NCI-H2171 (cell line): ENCODE measurements around the gene KDM6A.
"Not testable (repeated sequence)": the region's sequence is repeated elsewhere in the genome, so short reads cannot be mapped to it uniquely, and the experiment has no call there.

Experiments
- DNase-seq: peaks from one replicate; lab custom pipeline; 2025; lab: John Stamatoyannopoulos, UW

The KDM6A gene

GRCh38 chrX:44890247-44890646 is 17.3 kb downstream of the KDM6A start:
- no peak for DNase-seq

GRCh38 chrX:44890687-44891086 is 17.7 kb downstream of the KDM6A start:
- DNase-seq, result not testable (repeated sequence)

- no peak for DNase-seq
Observed at GRCh38 chrX:44891642-44892041, 18.7 kb downstream of the KDM6A start.

GRCh38 chrX:44896876-44897186 is 23.8 kb downstream of the KDM6A start:
- no peak for DNase-seq

GRCh38 chrX:44897539-44897938 is 24.6 kb downstream of the KDM6A start:
- no peak for DNase-seq

GRCh38 chrX:44898411-44899221 is 25.6 kb downstream of the KDM6A start:
- peak; percentile 1 for DNase-seq

GRCh38 chrX:44899946-44900345 is 27.0 kb downstream of the KDM6A start:
- no peak for DNase-seq

- DNase-seq, result no peak
Observed at GRCh38 chrX:44903107-44903506, 30.1 kb downstream of the KDM6A start.

- no peak for DNase-seq
Observed at GRCh38 chrX:44903830-44904530, 31.0 kb downstream of the KDM6A start.

GRCh38 chrX:44904542-44905115 is 31.6 kb downstream of the KDM6A start:
- DNase-seq, result no peak

GRCh38 chrX:44906041-44906440 is 33.1 kb downstream of the KDM6A start:
- DNase-seq, result no peak

GRCh38 chrX:44906542-44906941 is 33.6 kb downstream of the KDM6A start:
- DNase-seq, result no peak

GRCh38 chrX:44908153-44908552 is 35.2 kb downstream of the KDM6A start:
- no peak for DNase-seq

GRCh38 chrX:44908827-44909226 is 35.8 kb downstream of the KDM6A start:
- no peak for DNase-seq

GRCh38 chrX:44910508-44910907 is 37.5 kb downstream of the KDM6A start:
- DNase-seq, result not testable (repeated sequence)

- DNase-seq, result not testable (repeated sequence)
Observed at GRCh38 chrX:44911074-44911600, 38.1 kb downstream of the KDM6A start.

GRCh38 chrX:44913656-44914531 is 40.9 kb downstream of the KDM6A start:
- DNase-seq, result no peak

GRCh38 chrX:44914532-44915198 is 41.7 kb downstream of the KDM6A start:
- DNase-seq, result no peak

GRCh38 chrX:44915361-44915868 is 42.4 kb downstream of the KDM6A start:
- DNase-seq, result no peak

GRCh38 chrX:44918722-44919121 is 45.7 kb downstream of the KDM6A start:
- no peak for DNase-seq

GRCh38 chrX:44922980-44923379 is 50.0 kb downstream of the KDM6A start:
- no peak for DNase-seq
